SK-N-DZ (cell line): Measurements from ENCODE around the gene PEX26.
"Not testable (repeated sequence)": the region's sequence is repeated elsewhere in the genome, so short reads cannot be mapped to it uniquely, and the experiment has no call there.

Experiments
- DNase-seq: peaks from one replicate; pipeline ENCODE4 v3.0.0-alpha.2; 2015; ENCODE audit warnings: low spot score

PEX26 gene

DNA sequence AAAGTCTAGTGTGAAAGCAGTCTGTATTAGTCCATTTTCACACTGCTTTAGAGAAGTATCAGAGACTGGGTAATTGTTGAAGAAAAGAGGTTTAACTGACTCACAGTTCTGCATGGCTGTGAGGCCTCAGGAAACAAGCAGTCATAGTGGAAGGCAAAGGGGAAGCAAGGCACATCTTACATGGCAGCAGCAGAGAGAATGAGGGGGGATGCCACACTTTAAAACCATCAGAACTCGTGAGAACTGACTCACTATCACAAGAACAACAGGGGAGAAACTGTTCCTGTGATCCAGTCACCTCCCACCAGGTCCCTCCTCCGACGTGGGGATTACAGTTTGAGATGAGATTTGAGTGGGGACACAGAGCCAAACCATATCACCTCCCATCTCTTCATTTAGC, 19.0 kb downstream of the PEX26 start:
- DNase-seq: no peak

DNA sequence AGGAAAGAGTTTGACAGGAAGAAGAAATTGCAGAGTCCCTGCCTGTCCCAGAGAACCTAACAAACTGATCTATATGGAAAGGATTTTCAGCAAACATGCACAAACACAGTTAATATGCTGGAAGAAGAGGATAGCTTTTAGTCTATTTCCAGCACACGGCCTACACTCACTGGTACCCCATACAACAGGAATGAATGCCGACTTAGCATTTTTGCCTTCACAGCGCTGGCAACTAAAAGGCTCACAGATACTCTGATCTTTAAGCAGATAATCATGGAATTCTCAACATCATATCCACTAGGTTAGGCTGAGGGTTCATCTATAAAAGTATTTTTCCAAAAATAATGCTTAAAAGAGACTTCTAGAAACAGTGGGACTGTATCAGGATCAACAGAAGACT, 23.0 kb downstream of the PEX26 start:
- DNase-seq: no peak

DNA sequence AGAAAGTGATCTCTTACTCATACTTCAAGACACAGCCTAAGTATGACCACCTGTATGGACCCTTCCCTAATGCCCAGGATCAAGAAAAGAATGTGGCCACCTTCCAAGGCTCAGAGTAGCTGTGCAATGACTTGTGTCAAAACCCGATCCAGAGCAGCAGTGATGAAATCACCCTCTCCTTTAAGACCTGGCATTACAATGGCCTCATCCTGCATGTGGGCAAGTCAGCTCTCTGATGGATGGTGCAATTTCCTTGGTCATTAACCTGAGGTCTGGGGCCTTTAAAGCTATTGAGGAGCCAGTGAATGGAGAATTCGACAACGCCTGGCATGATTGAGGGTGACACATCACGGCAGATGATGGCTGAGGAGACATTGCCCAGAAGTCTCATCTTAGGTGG, 23.7 kb downstream of the PEX26 start:
- no peak for DNase-seq

DNA sequence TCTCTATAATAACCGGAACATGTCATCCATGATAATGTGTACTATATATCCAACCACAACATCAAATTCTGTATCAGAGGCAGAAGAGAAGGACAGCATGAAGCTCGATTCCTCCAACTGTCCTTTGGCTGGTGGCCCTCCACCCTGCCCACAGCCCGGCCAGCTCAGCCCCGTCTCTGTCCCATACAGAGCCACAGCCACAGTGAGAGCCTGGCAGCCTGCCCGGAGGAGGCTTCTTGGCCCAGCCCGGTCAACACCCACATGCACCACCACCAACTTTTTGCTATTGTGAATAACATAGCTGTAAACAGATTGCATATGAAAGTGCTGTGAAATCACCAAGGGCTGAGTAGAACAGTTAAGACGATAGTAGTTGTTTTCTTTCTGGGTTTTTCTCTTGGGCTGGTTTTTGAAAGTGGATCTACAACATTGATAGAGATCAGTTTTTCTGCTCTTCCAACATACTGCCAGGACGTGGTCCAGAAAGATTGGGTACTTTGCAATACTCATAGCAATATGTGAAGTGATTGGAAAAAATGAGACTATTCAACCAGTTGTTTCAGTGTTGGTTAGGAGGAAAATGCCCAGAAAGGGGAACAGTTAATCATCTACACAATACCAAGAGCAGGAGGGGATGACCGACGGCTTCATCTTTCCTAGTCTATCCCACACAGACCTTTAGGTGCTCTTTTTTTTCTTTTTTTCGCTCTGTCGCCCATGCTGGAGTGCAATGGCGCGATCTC, 25.9 kb downstream of the PEX26 start:
- no peak for DNase-seq

DNA sequence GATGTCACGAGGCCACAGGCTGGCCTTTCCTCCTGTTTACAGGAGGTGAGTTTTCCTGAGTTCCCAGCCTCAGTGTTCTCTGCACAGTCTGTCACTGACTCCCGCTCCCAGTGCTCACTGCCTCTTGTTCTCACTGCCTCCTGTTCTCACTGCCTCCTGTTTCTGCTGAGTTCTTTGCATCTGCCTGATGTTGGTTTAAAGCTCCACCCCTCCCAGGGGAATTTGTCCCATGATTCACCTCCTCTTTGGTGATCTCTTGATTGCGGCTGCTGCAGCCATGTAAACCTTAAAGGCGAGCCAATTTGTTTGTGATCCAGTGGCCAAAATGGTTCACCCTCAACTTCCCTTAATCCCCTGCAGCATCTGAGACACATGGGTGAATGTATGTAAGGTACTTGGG, 26.8 kb downstream of the PEX26 start:
- DNase-seq: no peak

DNA sequence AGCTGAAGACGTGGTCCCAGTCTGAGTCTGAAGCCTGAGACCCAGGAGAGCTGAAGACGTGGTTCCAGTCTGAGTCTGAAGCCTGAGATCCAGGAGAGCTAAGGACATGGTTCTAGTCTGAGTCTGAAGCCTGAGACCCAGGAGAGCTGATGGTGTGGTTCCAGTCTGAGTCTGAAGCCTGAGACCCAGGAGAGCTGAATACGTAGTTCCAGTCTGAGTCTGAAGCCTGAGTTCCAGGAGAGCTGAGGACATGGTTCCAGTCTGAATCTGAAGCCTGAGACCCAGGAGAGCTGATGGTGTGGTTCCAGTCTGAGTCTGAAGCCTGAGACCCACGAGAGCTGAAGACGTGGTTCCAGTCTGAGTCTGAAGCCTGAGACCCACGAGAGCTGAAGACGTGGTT, 28.2 kb downstream of the PEX26 start:
- DNase-seq: not testable (repeated sequence)

DNA sequence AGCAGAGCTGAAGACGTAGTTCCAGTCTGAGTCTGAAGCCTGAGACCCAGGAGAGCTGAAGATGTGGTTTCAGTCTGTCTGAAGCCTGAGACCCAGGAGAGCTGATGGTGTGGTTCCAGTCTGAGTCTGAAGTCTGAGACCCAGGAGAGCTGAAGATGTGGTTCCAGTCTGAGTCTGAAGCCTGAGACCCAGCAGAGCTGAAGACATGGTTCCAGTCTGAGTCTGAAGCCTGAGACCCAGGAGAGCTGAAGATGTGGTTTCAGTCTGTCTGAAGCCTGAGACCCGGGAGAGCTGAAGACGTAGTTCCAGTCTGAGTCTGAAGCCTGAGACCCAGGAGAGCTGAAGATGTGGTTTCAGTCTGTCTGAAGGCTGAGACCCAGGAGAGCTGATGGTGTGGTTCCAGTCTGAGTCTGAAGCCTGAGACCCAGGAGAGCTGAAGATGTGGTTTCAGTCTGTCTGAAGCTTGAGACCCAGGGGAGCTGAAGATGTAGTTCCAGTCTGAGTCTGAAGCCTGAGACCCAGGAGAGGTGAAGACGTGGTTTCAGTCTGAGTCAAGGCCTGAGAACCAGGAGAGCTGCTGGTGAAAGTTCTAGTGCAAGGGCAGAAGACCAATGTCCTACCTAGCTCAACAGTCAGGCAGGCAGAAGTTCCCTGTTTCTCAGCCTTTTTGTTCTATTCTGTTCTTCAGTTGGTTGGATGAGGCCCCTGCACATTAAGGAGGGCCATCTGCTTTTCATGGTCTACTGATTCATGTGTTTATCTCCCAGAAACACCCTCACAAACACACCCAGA, 29.0 kb downstream of the PEX26 start:
- DNase-seq: not testable (repeated sequence)

DNA sequence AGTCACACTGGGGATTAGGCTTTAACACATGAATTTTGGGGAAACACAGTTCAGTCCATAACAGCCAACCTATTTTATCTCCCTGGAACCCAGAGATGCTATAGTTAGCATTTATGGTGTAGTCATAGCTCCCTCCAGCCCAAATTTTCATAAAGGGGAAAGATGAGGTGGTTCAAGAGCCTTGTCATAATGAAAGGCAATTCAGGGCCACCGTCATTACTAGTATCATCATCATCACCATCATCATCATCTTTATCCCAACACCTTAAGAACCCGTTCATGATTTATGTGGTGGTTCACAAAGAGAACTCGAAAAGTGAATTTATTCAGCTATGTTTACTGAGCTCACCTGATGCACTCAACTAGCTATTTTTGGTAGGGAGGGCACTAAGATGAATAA, 30.4 kb downstream of the PEX26 start:
- DNase-seq: no peak

DNA sequence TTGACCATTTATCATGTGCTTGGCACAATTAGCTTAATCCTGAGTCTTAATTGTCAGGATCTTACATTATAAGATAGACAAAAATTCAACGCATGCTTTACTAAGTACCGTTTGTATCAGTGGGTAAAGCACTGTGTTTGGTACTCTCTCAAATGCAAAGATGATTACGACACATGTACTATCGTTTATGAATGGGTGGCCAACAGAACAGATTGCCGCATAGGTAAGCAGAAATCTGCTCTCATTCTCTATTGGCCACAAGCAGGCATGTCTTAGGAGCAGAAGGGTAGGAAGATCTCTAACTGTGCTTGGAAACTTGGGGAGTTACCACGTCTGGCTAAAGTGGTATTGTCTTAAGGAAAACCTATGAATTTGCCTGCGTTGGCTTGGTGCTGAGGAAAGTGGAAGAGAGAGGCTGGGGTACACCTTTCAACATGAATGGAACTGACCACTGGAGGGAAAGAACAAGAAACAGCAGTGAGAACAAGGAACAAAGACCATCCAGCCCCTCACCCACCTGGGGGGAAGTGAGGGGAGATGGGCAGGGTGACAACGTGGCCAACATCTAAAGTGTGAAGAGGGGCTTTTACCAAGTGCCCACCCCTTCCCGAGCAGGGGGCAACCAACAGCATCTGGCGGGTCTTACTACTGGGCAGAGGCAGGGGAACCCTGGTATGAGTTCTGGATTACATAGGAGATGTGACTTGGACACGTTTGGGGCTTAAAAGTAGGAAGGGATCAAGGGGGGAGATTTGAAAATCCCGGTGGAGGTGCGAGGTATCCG, 31.8 kb downstream of the PEX26 start:
- no peak for DNase-seq

DNA sequence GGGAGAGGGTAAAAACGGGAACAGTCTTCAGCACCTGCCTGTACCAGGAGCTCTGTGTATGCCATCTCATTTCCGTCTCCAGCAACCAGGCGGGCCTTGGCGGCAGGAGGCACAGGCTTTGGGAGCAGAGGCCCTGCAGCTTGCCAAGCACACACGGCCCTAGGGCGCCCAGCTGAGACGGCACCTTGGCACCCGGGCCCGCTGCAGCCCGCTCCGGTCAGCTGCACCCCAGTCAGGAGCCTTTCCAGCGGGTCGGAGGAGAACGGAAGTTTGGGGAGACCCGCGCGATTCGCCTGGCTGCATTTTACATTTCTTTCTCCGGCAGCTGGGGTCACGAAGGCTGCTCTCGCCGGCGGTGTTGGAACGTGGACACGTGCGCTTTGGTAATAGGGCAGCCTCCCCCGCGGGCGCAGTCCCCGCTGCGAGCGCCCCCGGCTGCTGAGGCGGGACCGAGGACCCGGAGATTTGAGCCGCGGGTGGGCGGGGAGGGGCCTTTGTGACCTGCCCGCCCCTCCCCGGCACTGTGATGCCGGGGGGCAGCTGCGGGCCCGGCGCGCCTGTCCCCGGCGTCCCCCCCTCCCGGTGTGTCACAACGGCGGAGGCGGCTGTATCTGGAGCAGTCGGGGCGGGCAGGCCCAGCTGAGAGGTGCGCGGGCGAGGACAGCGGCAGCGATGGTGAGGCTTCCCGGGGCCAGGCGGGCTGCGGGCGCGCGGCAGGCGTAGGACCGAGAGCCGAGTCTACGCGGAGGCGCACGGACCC, 32.6 kb downstream of the PEX26 start, which contains the start of gene TUBA8:
TUBA8 (plus strand) TSS at position 616 of the 760 bp plus-strand sequence; CDS start at position 673, 57 bp downstream.
- DNase-seq: peak; percentile 29

DNA sequence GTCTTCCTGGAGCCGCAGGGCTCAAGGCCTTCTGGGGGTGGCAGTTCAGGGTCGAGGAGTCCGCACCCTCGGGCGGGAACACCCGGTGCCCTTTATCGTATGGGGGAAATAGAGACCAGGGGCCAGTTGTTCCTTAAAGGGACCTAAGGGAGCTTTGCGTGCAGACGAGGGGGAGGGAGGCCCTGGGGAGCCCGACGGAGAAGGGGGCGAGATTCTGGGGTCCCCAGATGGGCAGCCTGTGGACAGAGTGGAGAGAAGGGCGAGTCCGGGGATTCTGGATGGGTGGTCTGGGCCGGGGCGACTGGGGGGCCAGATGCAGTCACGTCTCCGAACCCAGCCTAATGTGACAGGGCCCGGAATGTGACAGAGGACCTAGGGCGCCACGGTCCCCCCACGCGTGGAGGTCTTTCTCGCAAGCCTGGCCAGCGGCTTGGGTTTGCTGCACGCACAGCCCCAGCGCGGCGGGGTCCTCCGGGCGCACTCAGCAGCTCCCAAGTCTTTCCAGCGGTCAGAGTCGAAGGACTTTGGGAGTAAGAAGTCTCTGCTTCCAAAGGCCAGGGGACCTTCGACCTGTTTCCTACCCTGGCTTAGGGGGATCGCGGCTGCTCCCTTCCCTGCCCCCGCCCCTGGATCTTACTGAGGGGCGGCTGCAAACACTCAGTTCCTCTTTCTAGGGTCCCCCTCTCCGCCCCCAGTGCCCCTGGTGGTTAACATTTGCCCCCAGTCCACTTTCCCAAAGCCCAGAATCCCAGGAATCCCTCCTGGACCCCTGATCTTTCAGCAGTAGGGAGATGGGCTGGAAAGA, 33.4 kb downstream of the PEX26 start:
- no peak for DNase-seq

DNA sequence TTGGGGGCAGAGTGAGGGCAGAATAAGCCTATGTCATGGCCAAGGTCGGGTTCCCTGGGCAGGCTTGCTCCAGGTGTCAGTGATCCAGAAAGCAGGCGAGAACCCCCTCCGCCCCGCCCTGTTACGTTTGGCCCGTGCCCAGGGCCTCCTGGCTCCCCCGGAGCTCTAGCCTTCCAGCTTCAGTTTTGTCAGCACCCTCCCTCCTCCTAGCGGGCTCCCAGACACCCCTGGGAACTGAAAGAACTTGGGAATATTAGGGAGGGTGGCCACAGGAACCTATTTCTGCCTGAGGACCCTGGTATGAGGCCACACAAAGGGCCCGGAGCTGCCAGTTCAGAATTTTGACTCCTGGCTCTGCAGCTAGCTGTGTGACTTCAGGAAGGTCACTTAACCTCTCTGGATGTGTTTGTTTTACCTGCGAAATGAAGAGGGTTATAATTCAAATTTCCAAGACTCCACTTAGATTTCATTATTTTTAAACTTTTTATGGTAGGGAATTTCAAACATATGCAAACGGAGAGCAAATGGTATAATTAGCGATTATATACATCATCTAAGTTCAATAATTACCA, 34.1 kb downstream of the PEX26 start:
- no peak for DNase-seq

DNA sequence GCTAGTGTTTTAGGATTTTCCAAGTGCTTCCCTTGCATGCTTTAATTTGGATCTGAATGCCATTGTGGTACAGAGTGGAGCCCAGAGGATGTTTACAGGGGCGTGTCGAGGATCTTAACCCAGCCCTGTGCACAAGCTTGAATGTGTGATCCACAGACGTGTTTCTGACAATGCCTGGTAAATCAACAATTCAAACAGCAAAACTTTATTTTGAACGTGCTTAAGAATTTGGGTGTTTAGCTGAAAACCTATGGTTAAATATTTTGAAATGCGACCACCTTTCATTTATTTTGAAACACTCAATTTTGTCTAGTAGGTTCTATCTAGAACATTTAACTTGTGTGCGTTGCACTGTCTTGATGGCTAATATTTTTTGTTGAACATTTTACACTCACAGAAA, 34.6 kb downstream of the PEX26 start:
- DNase-seq: no peak

DNA sequence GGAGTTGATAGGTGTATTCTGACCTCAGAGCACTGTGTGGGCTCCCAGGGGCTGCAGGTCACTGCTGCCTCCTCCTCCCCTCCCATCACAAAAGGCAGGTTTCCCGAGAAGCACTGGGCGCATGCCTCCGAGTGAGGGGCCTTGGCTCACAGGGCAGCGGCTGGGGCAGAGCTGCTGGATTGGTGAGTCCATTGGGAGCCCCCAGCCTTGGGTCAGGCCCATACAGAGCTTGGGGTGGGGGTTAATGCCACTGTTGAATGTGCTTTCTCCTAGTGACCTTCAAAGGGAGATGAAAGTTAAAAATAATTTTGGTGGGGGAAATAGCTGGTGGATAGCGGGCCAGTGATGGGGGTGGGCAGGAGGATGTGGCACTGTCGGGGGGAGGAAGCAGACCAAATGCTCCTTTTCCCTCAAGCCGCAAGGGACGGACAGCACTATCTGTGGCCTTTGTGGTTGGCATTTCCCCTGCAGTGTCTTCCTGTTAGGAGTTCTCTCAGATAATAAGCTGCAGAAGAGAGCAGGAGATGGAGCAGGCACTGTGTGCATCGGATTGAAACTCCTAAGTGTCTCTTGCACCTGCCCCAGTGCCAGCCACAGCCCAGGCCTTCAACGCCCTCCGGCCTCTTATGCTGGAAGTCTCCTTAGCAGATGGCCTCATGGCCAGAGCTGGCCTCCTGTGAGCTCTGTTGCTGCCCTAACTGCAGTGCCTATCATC, 36.0 kb downstream of the PEX26 start:
- peak; percentile 26 for DNase-seq

DNA sequence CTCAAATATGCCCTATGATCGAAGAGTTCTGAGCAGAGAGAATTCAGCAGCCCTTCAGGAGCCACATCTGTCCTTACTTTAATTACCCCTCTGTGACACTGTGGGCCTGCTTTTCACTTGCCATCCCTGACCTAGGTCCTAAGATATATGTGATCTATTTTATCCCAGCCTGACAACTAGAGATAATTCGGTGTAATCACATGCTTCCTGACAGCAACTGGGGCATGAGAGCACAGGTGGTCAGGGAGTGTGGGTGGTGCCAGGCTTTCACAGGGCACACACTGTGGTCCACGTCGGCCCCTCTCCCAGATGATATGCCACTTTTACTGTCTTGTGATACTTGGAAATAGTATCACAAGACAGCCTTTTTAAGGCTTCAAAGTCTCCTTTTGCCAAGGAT, 36.7 kb downstream of the PEX26 start:
- no peak for DNase-seq

DNA sequence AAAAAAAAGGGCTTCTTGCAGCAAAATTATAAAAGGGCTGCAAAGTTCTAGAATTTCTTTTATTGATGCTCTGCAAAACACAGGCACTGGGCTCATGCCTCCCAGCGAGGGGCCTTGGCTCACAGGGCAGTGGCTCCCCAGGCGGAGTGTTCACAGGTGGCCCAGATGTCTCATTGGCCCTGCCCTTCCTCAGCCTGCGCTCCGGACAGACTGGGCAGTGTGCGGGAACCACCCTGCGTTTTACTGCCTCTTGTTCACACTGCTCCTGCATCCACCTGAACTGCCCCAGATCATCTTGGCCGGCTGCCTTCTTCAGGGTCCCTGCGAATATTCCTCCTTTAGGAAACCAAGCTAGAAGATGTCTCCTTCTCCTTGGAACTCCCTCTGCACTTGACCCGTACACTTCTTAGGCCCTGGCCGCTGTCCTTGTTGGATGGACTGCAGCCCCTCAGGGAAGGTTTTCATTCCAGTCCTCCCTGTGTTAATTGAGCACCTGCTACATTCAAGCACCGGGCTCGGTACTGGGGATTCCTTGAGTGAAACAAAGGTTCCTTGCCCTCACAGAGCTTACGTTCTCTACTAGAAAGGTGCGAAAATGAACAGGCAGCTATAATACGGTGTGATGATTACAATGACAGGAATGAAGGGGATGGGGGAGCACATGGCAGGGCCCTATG, 37.3 kb downstream of the PEX26 start:
- no peak for DNase-seq

DNA sequence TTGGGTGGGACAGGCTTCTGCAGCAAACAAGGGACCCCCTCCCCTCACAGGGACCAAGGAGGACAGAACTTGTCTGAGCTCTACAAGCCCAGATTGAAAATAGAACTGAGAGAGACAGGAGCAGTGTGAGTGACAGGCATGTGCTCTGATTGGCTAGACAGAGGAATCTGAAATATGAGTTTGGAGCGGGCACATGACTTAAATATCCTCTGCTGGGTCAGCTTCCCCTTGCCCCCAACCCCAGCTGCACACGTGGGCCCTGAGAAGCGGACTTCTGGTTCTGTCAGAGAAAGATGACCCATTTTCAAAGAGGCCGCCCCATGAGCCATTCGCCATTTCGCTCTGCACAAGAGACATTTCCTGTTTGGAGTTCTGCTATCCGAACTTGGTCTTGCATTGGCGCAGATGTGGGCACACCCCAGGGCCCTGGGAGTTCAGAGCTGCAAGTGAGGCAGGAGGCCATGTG, 38.1 kb downstream of the PEX26 start:
- DNase-seq: no peak

DNA sequence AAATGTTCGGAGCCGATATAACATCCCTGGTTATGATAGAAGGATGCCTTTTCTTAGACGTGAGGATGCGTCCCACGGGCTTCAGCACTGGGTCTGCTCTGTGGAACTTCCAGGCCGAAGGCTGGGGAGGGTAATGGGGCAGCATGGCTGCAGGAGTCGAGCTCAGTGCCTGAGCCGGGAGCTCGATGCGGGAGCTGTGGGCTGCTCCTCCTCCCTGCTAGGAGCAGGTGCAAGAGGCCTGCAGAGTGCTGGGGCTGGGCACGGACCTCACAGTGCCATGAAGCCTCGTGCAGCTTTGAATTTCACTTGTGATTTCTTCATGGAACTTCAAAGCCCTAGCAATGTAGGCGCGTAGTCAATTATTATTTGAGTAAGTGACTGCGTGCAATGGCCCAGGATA, 38.8 kb downstream of the PEX26 start:
- no peak for DNase-seq

DNA sequence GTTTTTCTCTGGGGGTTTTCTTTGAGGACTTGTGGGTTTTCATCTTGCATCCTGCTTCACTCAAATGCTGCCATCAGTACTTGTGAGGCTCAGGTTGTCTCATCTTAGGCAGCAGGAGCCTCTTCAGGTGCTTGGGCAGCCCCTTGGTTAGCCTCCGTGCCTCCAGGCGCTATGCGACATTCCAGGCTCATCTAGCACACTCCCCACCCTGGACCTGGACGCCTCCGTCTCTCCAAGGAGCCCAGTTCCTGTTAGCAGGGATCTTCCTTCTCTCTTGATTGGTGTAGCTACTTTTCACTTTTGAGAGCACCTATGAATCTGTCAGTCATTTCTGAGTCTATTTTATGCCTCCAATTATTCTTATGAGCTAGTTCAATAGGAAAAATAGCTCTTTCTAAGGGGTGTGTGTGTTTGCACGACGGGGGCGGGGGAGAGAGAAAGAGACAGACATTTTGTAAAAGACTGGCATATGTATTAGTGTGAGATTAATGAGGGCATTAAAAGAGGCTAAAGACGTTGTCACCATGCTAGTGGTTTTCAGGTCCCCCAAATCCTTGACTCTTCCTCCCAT, 40.6 kb downstream of the PEX26 start:
- no peak for DNase-seq
